HepG2 (cell line): ENCODE data around the gene AMZ1. TPM values are rescaled to one million over a fixed set of nuclear protein-coding genes. Genes with fewer than 3 reads are reported as not detected.

Experiments used
- ATF7 ChIP-seq, 2 experiments: fragments of 450-650 bp in 1 of 2; sonication (generic) in 1 of 2; formaldehyde crosslinking in 1 of 2; IDR thresholded peaks; 2 replicates each; pipeline versions ENCODE4 v1.4.0 to v1.6.1; 2016 to 2020; ENCODE audit warnings: antibody characterized with exemption in 1 of 2, mild to moderate bottlenecking in 1 of 2, missing genetic modification reagents in 1 of 2
- ATRX ChIP-seq: sonication (generic); formaldehyde crosslinking; IDR thresholded peaks from 2 replicates; pipeline ENCODE4 v1.4.0; 2020; ENCODE audit warnings: missing genetic modification reagents, borderline replicate concordance
- JUN ChIP-seq: sonication (generic); formaldehyde crosslinking; IDR thresholded peaks from 2 replicates; pipeline ENCODE4 v1.4.0; 2020; ENCODE audit warnings: mild to moderate bottlenecking, missing genetic modification reagents
- KDM1A ChIP-seq: IDR thresholded peaks from 2 replicates; pipeline ENCODE4 v1.6.1; 2016; ENCODE audit warnings: missing compliant biosample characterization
- PHF21A ChIP-seq: sonication (generic); formaldehyde crosslinking; IDR thresholded peaks from 2 replicates; pipeline ENCODE4 v1.5.0; 2020; ENCODE audit warnings: mild to moderate bottlenecking, missing genetic modification reagents
- PHF8 ChIP-seq: sonication (generic); formaldehyde crosslinking; IDR thresholded peaks from 2 replicates; pipeline ENCODE4 v1.5.0; 2020; ENCODE audit warnings: missing genetic modification reagents
- RBAK ChIP-seq: sonication (generic); formaldehyde crosslinking; IDR thresholded peaks from 2 replicates; pipeline ENCODE4 v1.5.1; 2020; ENCODE audit warnings: mild to moderate bottlenecking, missing genetic modification reagents
- SOX5 ChIP-seq: IDR thresholded peaks from 2 replicates; pipeline ENCODE4 v1.6.1; 2016; ENCODE audit warnings: borderline replicate concordance
- USF2 ChIP-seq, 2 experiments: sonication (generic) in 1 of 2; formaldehyde crosslinking in 1 of 2; IDR thresholded peaks; 2 replicates each; pipeline versions ENCODE4 v1.5.1 to v1.6.1; 2011 to 2020; ENCODE audit warnings: borderline replicate concordance in 1 of 2, low read depth in 1 of 2, low read length in 1 of 2, mild to moderate bottlenecking in 1 of 2, missing genetic modification reagents in 1 of 2, moderate library complexity in 1 of 2
- ZBTB39 ChIP-seq: sonication (generic); formaldehyde crosslinking; IDR thresholded peaks from 2 replicates; pipeline ENCODE4 v1.5.0; 2020; ENCODE audit warnings: missing genetic modification reagents
- ZFAT ChIP-seq: sonication (generic); formaldehyde crosslinking; conservative IDR thresholded peaks from 2 replicates; pipeline ENCODE4 v1.8.1; 2023; ENCODE audit warnings: missing genetic modification reagents, inconsistent platforms
- ZFP36 ChIP-seq: fragments of 150-350 bp; IDR thresholded peaks from 2 replicates; pipeline ENCODE4 v1.6.1; 2018; ENCODE audit warnings: borderline replicate concordance, low read length, low read depth; ENCODE audit not compliant: partially characterized antibody
- ZNF317 ChIP-seq: sonication (generic); formaldehyde crosslinking; IDR thresholded peaks from 2 replicates; pipeline ENCODE4 v1.5.0; 2020; ENCODE audit warnings: mild to moderate bottlenecking, missing genetic modification reagents
- ZNF468 ChIP-seq: sonication (generic); formaldehyde crosslinking; IDR thresholded peaks from 2 replicates; pipeline ENCODE4 v1.8.0; 2022; ENCODE audit warnings: mild to moderate bottlenecking, moderate library complexity, missing genetic modification reagents
- ZNF552 ChIP-seq: sonication (generic); formaldehyde crosslinking; IDR thresholded peaks from 2 replicates; pipeline ENCODE4 v1.9.0; 2022; ENCODE audit warnings: missing genetic modification reagents, mild to moderate bottlenecking, borderline replicate concordance
- ZNF747 ChIP-seq: sonication (generic); formaldehyde crosslinking; IDR thresholded peaks from 2 replicates; pipeline ENCODE4 v1.8.1; 2023; ENCODE audit warnings: missing genetic modification reagents, mild to moderate bottlenecking, borderline replicate concordance
- ZNF841 ChIP-seq: sonication (generic); formaldehyde crosslinking; IDR thresholded peaks from 2 replicates; pipeline ENCODE4 v1.8.1; 2023; ENCODE audit warnings: missing genetic modification reagents, borderline replicate concordance
- ZSCAN22 ChIP-seq: sonication (generic); formaldehyde crosslinking; IDR thresholded peaks from 2 replicates; pipeline ENCODE4 v1.4.0; 2020; ENCODE audit warnings: mild to moderate bottlenecking, missing genetic modification reagents
- polyA plus RNA-seq, 8 experiments: library from polyadenylated mRNA; depleted of rRNA in 3 of 8; stranded (reverse) in 7 of 8; unstranded in 1 of 8; fragments of >200 nt; fragmentation: Illumina TruSeq in 4 of 8; extraction: Trizol in 4 of 8; gene quantifications; 2 replicates each; pipeline versions ENCODE4 v1.2.1 to v1.2.3, GENCODE V29; 2011 to 2016; ENCODE audit warnings: low read depth in 4 of 8, missing spikeins in 1 of 8, mixed read lengths in 1 of 8; ENCODE audit not compliant: insufficient read depth in 1 of 8
- total RNA-seq, 5 experiments: library from RNA; depleted of rRNA; stranded (reverse); fragments of >200 nt; fragmentation: Illumina TruSeq; extraction: Trizol; gene quantifications; 2 replicates each; pipeline ENCODE4 v1.2.3, GENCODE V29; 2016; ENCODE audit warnings: low read depth in 1 of 5
- TF ChIP-seq, protein P1 (sequence below): sonication (generic); formaldehyde crosslinking; IDR thresholded peaks from 2 replicates; pipeline ENCODE4 v1.8.0; 2022; ENCODE audit warnings: mild to moderate bottlenecking, missing genetic modification reagents, borderline replicate concordance
- TF ChIP-seq, protein P2 (sequence below): sonication (generic); formaldehyde crosslinking; conservative IDR thresholded peaks from 2 replicates; pipeline ENCODE4 v1.4.0; 2020; ENCODE audit warnings: missing genetic modification reagents

Gene AMZ1
- total and polyA plus RNA-seq, 2 of the 13 experiments (the other 11 are each of a cell fraction or from before 2014, with no cell fraction given): 0.03 TPM; not detected in 1

GRCh38 chr7:2663121-2663886 lies 24.7 kb upstream of the AMZ1 start (continued):
- TF ChIP-seq JUN (CRISPR knock-in tag): peak; percentile 88
- TF ChIP-seq PHF21A (CRISPR knock-in tag): peak; percentile 93
- TF ChIP-seq ZNF747 (CRISPR knock-in tag): peak; percentile 95; the same call in 1 of the 2 replicates
- no peak for TF ChIP-seq KDM1A (CRISPR knock-in tag)
- no peak for TF ChIP-seq ZFAT (CRISPR knock-in tag)
- TF ChIP-seq, protein P1, sequence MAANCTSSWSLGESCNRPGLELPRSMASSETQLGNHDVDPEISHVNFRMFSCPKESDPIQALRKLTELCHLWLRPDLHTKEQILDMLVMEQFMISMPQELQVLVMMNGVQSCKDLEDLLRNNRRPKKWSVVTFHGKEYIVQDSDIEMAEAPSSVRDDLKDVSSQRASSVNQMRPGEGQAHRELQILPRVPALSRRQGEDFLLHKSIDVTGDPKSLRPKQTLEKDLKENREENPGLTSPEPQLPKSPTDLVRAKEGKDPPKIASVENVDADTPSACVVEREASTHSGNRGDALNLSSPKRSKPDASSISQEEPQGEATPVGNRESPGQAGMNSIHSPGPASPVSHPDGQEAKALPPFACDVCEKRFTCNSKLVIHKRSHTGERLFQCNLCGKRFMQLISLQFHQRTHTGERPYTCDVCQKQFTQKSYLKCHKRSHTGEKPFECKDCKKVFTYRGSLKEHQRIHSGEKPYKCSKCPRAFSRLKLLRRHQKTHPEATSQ (CRISPR knock-in tag): no peak
- no peak for TF ChIP-seq ZSCAN22 (CRISPR knock-in tag)
- TF ChIP-seq USF2 (IDR thresholded peaks at IDR 0.05; ENCODE audit: low read depth, low read length): peak; percentile 15; the same call in 1 of the 2 replicates
- peak; percentile 58; the same call in 1 of the 2 replicates for TF ChIP-seq USF2 (CRISPR knock-in tag; IDR thresholded peaks at IDR 0.05; ENCODE audit: borderline replicate concordance)
- peak; percentile 85 for TF ChIP-seq SOX5 (CRISPR knock-in tag)
- TF ChIP-seq ATRX (CRISPR knock-in tag): no peak
- no peak for TF ChIP-seq RBAK (CRISPR knock-in tag)
- no peak for TF ChIP-seq ZFP36
- TF ChIP-seq ZNF468: 0 out of 2 replicates have a peak, but pooled peaks have one; percentile 72
- peak; percentile 56; the same call in 1 of the 2 replicates for TF ChIP-seq PHF8 (CRISPR knock-in tag)
- TF ChIP-seq ZNF317 (CRISPR knock-in tag): peak; percentile 89
- TF ChIP-seq ZNF552 (CRISPR knock-in tag): 0 out of 2 replicates have a peak, but pooled peaks have one; percentile 64
- no peak for TF ChIP-seq ATF7 (IDR thresholded peaks at IDR 0.05)
- TF ChIP-seq ATF7 (CRISPR knock-in tag; IDR thresholded peaks at IDR 0.05): 0 out of 2 replicates have a peak, but pooled peaks have one; percentile 45
- peak; percentile 58; the same call in 1 of the 2 replicates for TF ChIP-seq ZNF841
- no peak for TF ChIP-seq ZBTB39 (CRISPR knock-in tag)
- TF ChIP-seq, protein P2, sequence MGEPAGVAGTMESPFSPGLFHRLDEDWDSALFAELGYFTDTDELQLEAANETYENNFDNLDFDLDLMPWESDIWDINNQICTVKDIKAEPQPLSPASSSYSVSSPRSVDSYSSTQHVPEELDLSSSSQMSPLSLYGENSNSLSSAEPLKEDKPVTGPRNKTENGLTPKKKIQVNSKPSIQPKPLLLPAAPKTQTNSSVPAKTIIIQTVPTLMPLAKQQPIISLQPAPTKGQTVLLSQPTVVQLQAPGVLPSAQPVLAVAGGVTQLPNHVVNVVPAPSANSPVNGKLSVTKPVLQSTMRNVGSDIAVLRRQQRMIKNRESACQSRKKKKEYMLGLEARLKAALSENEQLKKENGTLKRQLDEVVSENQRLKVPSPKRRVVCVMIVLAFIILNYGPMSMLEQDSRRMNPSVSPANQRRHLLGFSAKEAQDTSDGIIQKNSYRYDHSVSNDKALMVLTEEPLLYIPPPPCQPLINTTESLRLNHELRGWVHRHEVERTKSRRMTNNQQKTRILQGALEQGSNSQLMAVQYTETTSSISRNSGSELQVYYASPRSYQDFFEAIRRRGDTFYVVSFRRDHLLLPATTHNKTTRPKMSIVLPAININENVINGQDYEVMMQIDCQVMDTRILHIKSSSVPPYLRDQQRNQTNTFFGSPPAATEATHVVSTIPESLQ (CRISPR knock-in tag): 0 out of 2 replicates have a peak, but pooled peaks have one; percentile 43
